K562 (cell line): ENCODE data around the gene TEX101. TPM values are rescaled to one million over a fixed set of nuclear protein-coding genes. Genes with fewer than 3 reads are reported as not detected.

Source experiments
- ATAC-seq: fragments of 200-7000 bp; cut with Tn5 transposase; 3 replicates; pipeline ENCODE4 v1.9.1; 2020; ENCODE audit warnings: moderate library complexity
- BruUV-seq: library from RNA; stranded (reverse); fragments of 400-500 nt; replicated peaks from 2 replicates; lab custom pipeline; 2021; lab: Mats Ljungman, UMichigan
- CTCF ChIA-PET: fragments of 300-600 bp; formaldehyde crosslinking; extraction: SDS; loops from one replicate; lab custom pipeline; 2021; ENCODE audit warnings: low intra/inter-chr PET ratio; lab: Yijun Ruan, JAX
- POLR2A ChIA-PET: fragments of 300-600, 350-650 bp; sonication (Branson Sonifier 250); formaldehyde crosslinking; extraction: SDS; loops from one replicate; lab custom pipeline; 2021; ENCODE audit warnings: antibody characterized with exemption, inconsistent platforms; lab: Yijun Ruan, JAX
- DNase-seq, 4 experiments: peaks; one replicate each; pipeline versions ENCODE4 v3.0.0 to v3.0.0-alpha.2; 2011 to 2018; ENCODE audit warnings: low spot score in 3 of 4, mixed read lengths in 3 of 4; ENCODE audit errors: extremely low read depth in 1 of 4
- FAIRE-seq: peaks from 2 replicates; lab custom pipeline; 2011; peaks lifted over from hg19 to GRCh38; lab: Jason Lieb, UNC
- H2AFZ ChIP-seq: 2 replicates; pipeline ENCODE4 v1.6.0; 2011; ENCODE audit warnings: low read depth, low read length, control low read depth, inconsistent platforms
- H3K27ac ChIP-seq: fragments of 200-600 bp; 3 replicates; pipeline ENCODE4 v1.8.0; 2011; ENCODE audit warnings: low read depth, mild to moderate bottlenecking, control low read depth, inconsistent platforms, low read length, moderate library complexity, mixed read lengths; ENCODE audit errors: extremely low read depth
- H3K27me3 ChIP-seq, 2 experiments: fragments of 300-600 bp in 1 of 2; 2 replicates in 1 of 2; 3 replicates in 1 of 2; pipeline versions ENCODE4 v1.6.0 to v1.8.0; 2011; ENCODE audit warnings: inconsistent platforms in 2 of 2, low read length in 2 of 2, mild to moderate bottlenecking in 1 of 2, mixed read lengths in 1 of 2, moderate library complexity in 1 of 2; ENCODE audit not compliant: control insufficient read depth in 2 of 2, insufficient read depth in 2 of 2
- H3K36me3 ChIP-seq: fragments of 300-600 bp; 3 replicates; pipeline ENCODE4 v1.8.0; 2011; ENCODE audit warnings: mild to moderate bottlenecking, low read length, inconsistent platforms; ENCODE audit not compliant: control insufficient read depth, insufficient read depth
- H3K4me1 ChIP-seq, 2 experiments: fragments of 200-600 bp in 1 of 2; replicated peaks in 1 of 2; 2 replicates in 1 of 2; 3 replicates in 1 of 2; pipeline versions ENCODE4 v1.5.1 to v1.8.0; 2011; ENCODE audit warnings: inconsistent platforms in 2 of 2, low read length in 2 of 2, mild to moderate bottlenecking in 1 of 2, mixed read lengths in 1 of 2, moderate library complexity in 1 of 2; ENCODE audit not compliant: control insufficient read depth in 2 of 2, insufficient read depth in 2 of 2
- H3K4me2 ChIP-seq: 2 replicates; pipeline ENCODE4 v1.6.1; 2011; ENCODE audit warnings: low read length, control low read depth, inconsistent platforms, mixed read lengths; ENCODE audit not compliant: insufficient read depth
- H3K4me3 ChIP-seq: fragments of 200-600 bp; sonication (generic), shearing (Covaris generic); 2 replicates; pipeline ENCODE4 v1.5.1; 2016; ENCODE audit warnings: control low read depth, inconsistent platforms
- H3K79me2 ChIP-seq: fragments of 200-600 bp; 3 replicates; pipeline ENCODE4 v1.8.0; 2011; ENCODE audit warnings: low read length, inconsistent platforms; ENCODE audit not compliant: control insufficient read depth, insufficient read depth
- H3K9ac ChIP-seq, 2 experiments: 2 replicates each; pipeline versions ENCODE4 v1.6.0 to v1.6.1; 2011; ENCODE audit warnings: low read depth in 2 of 2, low read length in 2 of 2, control low read depth in 1 of 2, inconsistent platforms in 1 of 2, mild to moderate bottlenecking in 1 of 2, mixed read lengths in 1 of 2; ENCODE audit not compliant: insufficient read depth in 1 of 2
- H3K9me1 ChIP-seq: one replicate; pipeline ENCODE4 v1.6.0; 2011; ENCODE audit warnings: inconsistent platforms, mild to moderate bottlenecking, low read length, moderate library complexity; ENCODE audit not compliant: control insufficient read depth, insufficient read depth
- H3K9me3 ChIP-seq: replicated peaks from 2 replicates; pipeline ENCODE4 v1.5.1; 2011; ENCODE audit warnings: low read depth, low read length, inconsistent platforms; ENCODE audit not compliant: control insufficient read depth, insufficient read depth
- H4K20me1 ChIP-seq: replicated peaks from 2 replicates; pipeline ENCODE4 v1.6.1; 2011; ENCODE audit warnings: low read length, inconsistent platforms, mixed read lengths; ENCODE audit not compliant: control insufficient read depth, insufficient read depth
- CUX1 ChIP-seq: fragments of 200-800 bp; sonication (Bioruptor generic); IDR thresholded peaks from 2 replicates; pipeline ENCODE4 v1.6.1; 2016; ENCODE audit warnings: missing genetic modification characterization, missing compliant biosample characterization
- MAFF ChIP-seq: IDR thresholded peaks from 2 replicates; pipeline ENCODE4 v1.6.1; 2012; ENCODE audit warnings: low read length, improper control_type of control experiment
- NCOA2 ChIP-seq, 2 experiments: fragments of 450-650 bp; IDR thresholded peaks; 2 replicates each; pipeline ENCODE4 v1.6.1; 2018; ENCODE audit warnings: mild to moderate bottlenecking in 2 of 2, moderate library complexity in 1 of 2; ENCODE audit not compliant: partially characterized antibody in 2 of 2
- NFIC ChIP-seq: fragments of 450-650 bp; IDR thresholded peaks from 2 replicates; pipeline ENCODE4 v1.6.1; 2017; ENCODE audit warnings: mild to moderate bottlenecking, inconsistent platforms
- SMAD4 ChIP-seq: fragments of 250-450 bp; sonication (Bioruptor Pico); conservative IDR thresholded peaks from 2 replicates; pipeline ENCODE4 v1.8.0; 2021; ENCODE audit warnings: inconsistent platforms, mild to moderate bottlenecking, moderate library complexity
- SMARCA5 ChIP-seq: fragments of 450-650 bp; IDR thresholded peaks from 2 replicates; pipeline ENCODE4 v1.6.1; 2016
- ZC3H11A ChIP-seq: IDR thresholded peaks from 2 replicates; pipeline ENCODE4 v1.6.1; 2012; ENCODE audit warnings: low read depth, low read length, improper control_type of control experiment
- ZC3H8 ChIP-seq: fragments of 450-650 bp; IDR thresholded peaks from 2 replicates; pipeline ENCODE4 v1.6.1; 2017
- ZKSCAN8 ChIP-seq: fragments of 200-800 bp; sonication (Bioruptor generic); IDR thresholded peaks from 2 replicates; pipeline ENCODE4 v1.6.1; 2016; ENCODE audit warnings: missing genetic modification characterization, missing compliant biosample characterization
- ZNF41 ChIP-seq: fragments of 250-450 bp; sonication (Bioruptor Pico); conservative IDR thresholded peaks from 2 replicates; pipeline ENCODE4 v1.4.0; 2020; ENCODE audit warnings: mild to moderate bottlenecking
- WGBS: fragments of 100-300 bp; shearing (Covaris generic); methylation state at CpG from one replicate; pipeline ENCODE4 v1.1.6; 2016; ENCODE audit warnings: low coverage, mixed read lengths; ENCODE audit not compliant: insufficient coverage; ENCODE audit errors: missing lambda C conversion rate; 5-methylcytosine and 5-hydroxymethylcytosine counted together
- in situ Hi-C: fragments of 300-500 bp; cut with MboI; formaldehyde crosslinking; loops from 4 replicates; pipeline ENCODE4 v1.15.0; 2018; ENCODE audit warnings: inconsistent platforms, mixed read lengths
- intact Hi-C: fragments of 100-400 bp; cut with micrococcal nuclease; formaldehyde crosslinking; loops from 2 replicates; pipeline ENCODE4 v1.14.2; 2022
- polyA plus RNA-seq, 8 experiments: library from polyadenylated mRNA; depleted of rRNA in 4 of 8; stranded (reverse) in 5 of 8; unstranded in 3 of 8; fragments of >200 nt; fragmentation: Nextera tagmentation in 2 of 8; fragmentation: Illumina TruSeq in 1 of 8; extraction: Ambion mirVana in 2 of 8; extraction: Trizol in 1 of 8; gene quantifications; 2 replicates each; pipeline versions ENCODE4 v1.2.1 to v1.2.3, GENCODE V29; 2011 to 2014; ENCODE audit warnings: inconsistent platforms in 1 of 8, missing spikeins in 1 of 8
- total RNA-seq, 7 experiments: library from RNA; depleted of rRNA in 6 of 7; stranded (reverse); fragments of >200 nt in 6 of 7; fragmentation: Illumina TruSeq in 2 of 7; extraction: Trizol in 2 of 7; gene quantifications; 2 replicates each; pipeline versions ENCODE4 v1.2.1 to v1.2.3, GENCODE V29; 2011 to 2021; ENCODE audit warnings: low replicate concordance in 1 of 7
- TF ChIP-seq, protein P1 (sequence below): fragments of 450-650 bp; IDR thresholded peaks from 2 replicates; pipeline ENCODE4 v1.6.1; 2017; ENCODE audit warnings: antibody characterized with exemption, mild to moderate bottlenecking
- TF ChIP-seq, protein P2 (sequence below): fragments of 250-450 bp; sonication (Bioruptor Pico); IDR thresholded peaks from 2 replicates; pipeline ENCODE4 v1.5.0; 2021

TEX101 gene
- total and polyA plus RNA-seq, 9 of the 15 experiments (the other 6 are each of a cell fraction or from before 2014, with no cell fraction given): 0.10 to 0.36 (median 0.14) TPM; not detected in 6

DNA sequence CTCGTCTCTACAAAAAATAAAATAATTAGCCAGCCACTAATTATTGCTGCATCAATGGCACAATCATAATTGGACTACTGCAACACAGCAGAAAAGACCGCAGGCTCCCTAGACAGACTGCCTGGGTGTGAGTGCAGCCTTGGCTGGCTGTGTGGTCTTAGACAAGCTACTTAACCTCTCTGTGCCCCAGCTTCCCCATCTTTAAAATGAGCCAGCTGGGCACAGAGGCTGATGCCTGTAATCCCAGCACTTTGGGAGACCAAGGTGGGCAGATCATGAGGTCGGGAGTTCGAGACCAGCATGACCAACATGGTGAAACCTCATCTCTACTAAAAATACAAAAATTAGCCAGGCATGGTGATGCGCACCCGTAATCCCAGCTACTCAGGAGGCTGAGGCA is 19.0 kb downstream of the TEX101 start:
- intact Hi-C loops: loop anchor here (1.0 kb wide), 1 partner anchor 86 kb away; no protein-coding TSS in a partner anchor
- in situ Hi-C loops: no loop called here
- CTCF ChIA-PET: interaction anchor here (2.3 kb wide), 1 partner anchor 86 kb away, joined by 22 read pairs; no protein-coding TSS in a partner anchor

More for the DNA sequence above, 19.0 kb downstream of the TEX101 start:
- no peak for TF ChIP-seq NFIC
- TF ChIP-seq, protein P1, sequence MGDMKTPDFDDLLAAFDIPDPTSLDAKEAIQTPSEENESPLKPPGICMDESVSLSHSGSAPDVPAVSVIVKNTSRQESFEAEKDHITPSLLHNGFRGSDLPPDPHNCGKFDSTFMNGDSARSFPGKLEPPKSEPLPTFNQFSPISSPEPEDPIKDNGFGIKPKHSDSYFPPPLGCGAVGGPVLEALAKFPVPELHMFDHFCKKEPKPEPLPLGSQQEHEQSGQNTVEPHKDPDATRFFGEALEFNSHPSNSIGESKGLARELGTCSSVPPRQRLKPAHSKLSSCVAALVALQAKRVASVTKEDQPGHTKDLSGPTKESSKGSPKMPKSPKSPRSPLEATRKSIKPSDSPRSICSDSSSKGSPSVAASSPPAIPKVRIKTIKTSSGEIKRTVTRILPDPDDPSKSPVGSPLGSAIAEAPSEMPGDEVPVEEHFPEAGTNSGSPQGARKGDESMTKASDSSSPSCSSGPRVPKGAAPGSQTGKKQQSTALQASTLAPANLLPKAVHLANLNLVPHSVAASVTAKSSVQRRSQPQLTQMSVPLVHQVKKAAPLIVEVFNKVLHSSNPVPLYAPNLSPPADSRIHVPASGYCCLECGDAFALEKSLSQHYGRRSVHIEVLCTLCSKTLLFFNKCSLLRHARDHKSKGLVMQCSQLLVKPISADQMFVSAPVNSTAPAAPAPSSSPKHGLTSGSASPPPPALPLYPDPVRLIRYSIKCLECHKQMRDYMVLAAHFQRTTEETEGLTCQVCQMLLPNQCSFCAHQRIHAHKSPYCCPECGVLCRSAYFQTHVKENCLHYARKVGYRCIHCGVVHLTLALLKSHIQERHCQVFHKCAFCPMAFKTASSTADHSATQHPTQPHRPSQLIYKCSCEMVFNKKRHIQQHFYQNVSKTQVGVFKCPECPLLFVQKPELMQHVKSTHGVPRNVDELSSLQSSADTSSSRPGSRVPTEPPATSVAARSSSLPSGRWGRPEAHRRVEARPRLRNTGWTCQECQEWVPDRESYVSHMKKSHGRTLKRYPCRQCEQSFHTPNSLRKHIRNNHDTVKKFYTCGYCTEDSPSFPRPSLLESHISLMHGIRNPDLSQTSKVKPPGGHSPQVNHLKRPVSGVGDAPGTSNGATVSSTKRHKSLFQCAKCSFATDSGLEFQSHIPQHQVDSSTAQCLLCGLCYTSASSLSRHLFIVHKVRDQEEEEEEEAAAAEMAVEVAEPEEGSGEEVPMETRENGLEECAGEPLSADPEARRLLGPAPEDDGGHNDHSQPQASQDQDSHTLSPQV: no peak
- TF ChIP-seq ZNF41 (CRISPR knock-in tag): no peak
- TF ChIP-seq NCOA2 (IDR thresholded peaks at IDR 0.05; ENCODE audit: partially characterized antibody in 2 of 2): no peak
- no peak for TF ChIP-seq ZKSCAN8 (CRISPR knock-in tag)
- TF ChIP-seq ZC3H11A: no peak
- no peak for TF ChIP-seq SMAD4 (CRISPR knock-in tag)
- no peak for TF ChIP-seq ZC3H8
- no peak for TF ChIP-seq SMARCA5
- TF ChIP-seq CUX1 (CRISPR knock-in tag): no peak
- TF ChIP-seq, protein P2, sequence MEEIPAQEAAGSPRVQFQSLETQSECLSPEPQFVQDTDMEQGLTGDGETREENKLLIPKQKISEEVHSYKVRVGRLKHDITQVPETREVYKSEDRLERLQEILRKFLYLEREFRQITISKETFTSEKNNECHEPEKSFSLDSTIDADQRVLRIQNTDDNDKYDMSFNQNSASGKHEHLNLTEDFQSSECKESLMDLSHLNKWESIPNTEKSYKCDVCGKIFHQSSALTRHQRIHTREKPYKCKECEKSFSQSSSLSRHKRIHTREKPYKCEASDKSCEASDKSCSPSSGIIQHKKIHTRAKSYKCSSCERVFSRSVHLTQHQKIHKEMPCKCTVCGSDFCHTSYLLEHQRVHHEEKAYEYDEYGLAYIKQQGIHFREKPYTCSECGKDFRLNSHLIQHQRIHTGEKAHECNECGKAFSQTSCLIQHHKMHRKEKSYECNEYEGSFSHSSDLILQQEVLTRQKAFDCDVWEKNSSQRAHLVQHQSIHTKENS (CRISPR knock-in tag): no peak
- TF ChIP-seq MAFF: no peak
- Histone ChIP-seq H3K4me2 (no peak overlapping the region), H2AFZ (no peak overlapping the region), H3K27ac (no peak overlapping the region), H3K9me1 (no peaks in the 10 kb centered on the region), H4K20me1 (no peaks in the 10 kb centered on the region), H3K79me2 (no peaks in the 10 kb centered on the region), H3K36me3 (no peaks in the 10 kb centered on the region), H3K4me1 (no peaks in the 10 kb centered on the region; a peak in 1 of 5 replicates), H3K9me3 (no peaks in the 10 kb centered on the region), H3K9ac (no peak overlapping the region), H3K27me3 (peaks cover 0 to 4% of the 10 kb centered on the region in 2 experiments; a peak in 1 of 5 replicates), H3K4me3 (no peak overlapping the region)
- no TSS peak for BruUV-seq
- ATAC-seq (no peak), DNase-seq (no peak), FAIRE-seq (no peak)
- 2% methylated on average over 6 of the region's 6 CpGs for WGBS
- POLR2A ChIA-PET: no interaction called here
